Measurements from ENCODE around the gene SLC7A5.

DNA sequence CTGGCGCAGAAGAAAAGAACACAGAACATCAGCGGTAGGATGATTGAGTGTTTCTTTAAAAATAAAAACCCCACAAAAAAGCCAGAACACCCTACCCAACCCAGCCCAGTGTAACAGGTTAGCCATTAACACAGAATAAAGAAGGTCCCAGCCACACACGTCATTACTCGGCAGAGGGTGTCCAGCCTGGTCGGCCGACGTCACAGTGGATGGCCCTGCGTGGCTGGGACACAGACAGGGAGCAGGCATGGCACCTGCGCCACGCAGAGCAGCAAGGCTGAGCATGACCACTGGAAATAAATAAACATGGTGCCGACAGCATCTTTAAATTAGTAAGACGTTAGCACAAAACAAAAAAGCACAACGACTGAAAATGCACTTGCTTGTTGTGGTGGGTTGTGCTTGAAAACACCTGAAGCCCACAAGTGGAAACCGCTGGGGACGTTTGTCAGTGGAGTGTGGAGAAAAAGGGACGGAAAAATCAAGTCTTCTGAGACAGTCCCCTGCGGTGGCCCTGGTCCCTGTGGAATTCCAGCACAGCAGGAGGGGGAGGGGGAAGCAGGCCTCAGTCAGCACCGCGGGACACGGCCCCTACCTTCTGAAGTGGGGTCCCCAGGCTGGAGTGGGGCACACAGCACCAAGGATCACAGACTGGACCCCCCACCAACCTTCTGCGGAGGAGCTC is 39.2 kb downstream of the SLC7A5 start:
- TF ChIP-seq EZH2phosphoT487 (IDR thresholded peaks at IDR 0.05; ENCODE audit: insufficient read depth, low read depth) = no peak
- no peak for TF ChIP-seq EZH2 (IDR thresholded peaks at IDR 0.05; ENCODE audit: insufficient read depth, poor library complexity, severe bottlenecking)
